ENCODE results near the gene CD1C. TPM values are rescaled to one million over a fixed set of nuclear protein-coding genes. Genes with fewer than 3 reads are reported as not detected.

CD1C gene
- total and polyA plus RNA-seq, 4 donors, result 0.24 to 0.89 (median 0.29) TPM

DNA sequence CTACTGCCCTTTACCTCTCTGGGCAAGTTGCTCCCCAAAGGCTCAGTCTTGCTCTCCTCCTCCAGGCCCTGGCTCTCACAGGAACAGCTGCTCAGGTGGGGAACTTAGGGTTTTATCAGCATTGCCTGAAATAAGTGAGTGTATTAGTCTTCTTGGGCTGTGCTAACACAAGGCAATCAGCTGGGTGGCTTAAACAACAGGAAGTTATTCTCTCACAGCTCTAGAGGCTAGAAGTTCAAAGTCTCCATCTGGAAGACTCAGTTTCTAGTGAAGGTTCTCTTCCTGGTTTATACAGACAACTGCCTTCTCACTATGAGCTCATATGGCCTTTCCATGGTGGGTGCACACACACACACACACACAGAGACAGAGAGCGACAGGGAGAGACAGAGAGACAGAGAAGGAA lies 2.8 kb upstream of the CD1C start:
- Histone ChIP-seq H3K9me3 (ENCODE audit: control insufficient read depth in 4 of 4, low read length in 3 of 4) (peaks cover 0 to 2% (median 2%) of the 10 kb centered on the region in 4 donors), H3K4me3 (ENCODE audit: low read depth in 1 of 3, low read length in 3 of 3) (no peak overlapping the region), H3K4me1 (ENCODE audit: control insufficient read depth in 4 of 4, insufficient read depth in 4 of 4, low read length in 3 of 4) (no peaks in the 10 kb centered on the region), H3K27ac (ENCODE audit: low read depth in 1 of 2, low read length in 2 of 2) (no peak overlapping the region), H3K27me3 (ENCODE audit: control insufficient read depth in 4 of 4, insufficient read depth in 4 of 4, low read length in 3 of 4) (peaks cover 0 to 3% (median 0%) of the 10 kb centered on the region in 4 donors), H3K36me3 (ENCODE audit: control insufficient read depth in 4 of 4, insufficient read depth in 3 of 4, low read depth in 1 of 4, low read length in 3 of 4) (no peaks in the 10 kb centered on the region), H3K9ac (ENCODE audit: low read depth in 1 of 2, low read length in 2 of 2) (no peak overlapping the region)
- WGBS, result 74% methylated on average over 1 of the region's 1 CpG
- DNase-seq (ENCODE audit: low spot score), result no peak
- no peak for TF ChIP-seq SP1 (IDR thresholded peaks at IDR 0.05)
- no peak for TF ChIP-seq HNF4A (conservative IDR thresholded peaks at IDR 0.05)
- TF ChIP-seq RXRA (IDR thresholded peaks at IDR 0.05), result no peak
- no peak for TF ChIP-seq TAF1 (conservative IDR thresholded peaks at IDR 0.05)
- TF ChIP-seq, protein P1, sequence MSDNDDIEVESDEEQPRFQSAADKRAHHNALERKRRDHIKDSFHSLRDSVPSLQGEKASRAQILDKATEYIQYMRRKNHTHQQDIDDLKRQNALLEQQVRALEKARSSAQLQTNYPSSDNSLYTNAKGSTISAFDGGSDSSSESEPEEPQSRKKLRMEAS (IDR thresholded peaks at IDR 0.05), result no peak
- TF ChIP-seq, protein P2, sequence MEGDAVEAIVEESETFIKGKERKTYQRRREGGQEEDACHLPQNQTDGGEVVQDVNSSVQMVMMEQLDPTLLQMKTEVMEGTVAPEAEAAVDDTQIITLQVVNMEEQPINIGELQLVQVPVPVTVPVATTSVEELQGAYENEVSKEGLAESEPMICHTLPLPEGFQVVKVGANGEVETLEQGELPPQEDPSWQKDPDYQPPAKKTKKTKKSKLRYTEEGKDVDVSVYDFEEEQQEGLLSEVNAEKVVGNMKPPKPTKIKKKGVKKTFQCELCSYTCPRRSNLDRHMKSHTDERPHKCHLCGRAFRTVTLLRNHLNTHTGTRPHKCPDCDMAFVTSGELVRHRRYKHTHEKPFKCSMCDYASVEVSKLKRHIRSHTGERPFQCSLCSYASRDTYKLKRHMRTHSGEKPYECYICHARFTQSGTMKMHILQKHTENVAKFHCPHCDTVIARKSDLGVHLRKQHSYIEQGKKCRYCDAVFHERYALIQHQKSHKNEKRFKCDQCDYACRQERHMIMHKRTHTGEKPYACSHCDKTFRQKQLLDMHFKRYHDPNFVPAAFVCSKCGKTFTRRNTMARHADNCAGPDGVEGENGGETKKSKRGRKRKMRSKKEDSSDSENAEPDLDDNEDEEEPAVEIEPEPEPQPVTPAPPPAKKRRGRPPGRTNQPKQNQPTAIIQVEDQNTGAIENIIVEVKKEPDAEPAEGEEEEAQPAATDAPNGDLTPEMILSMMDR (IDR thresholded peaks at IDR 0.05; ENCODE audit: low read depth, low read length, missing input control), result no peak
- TF ChIP-seq, protein P3, sequence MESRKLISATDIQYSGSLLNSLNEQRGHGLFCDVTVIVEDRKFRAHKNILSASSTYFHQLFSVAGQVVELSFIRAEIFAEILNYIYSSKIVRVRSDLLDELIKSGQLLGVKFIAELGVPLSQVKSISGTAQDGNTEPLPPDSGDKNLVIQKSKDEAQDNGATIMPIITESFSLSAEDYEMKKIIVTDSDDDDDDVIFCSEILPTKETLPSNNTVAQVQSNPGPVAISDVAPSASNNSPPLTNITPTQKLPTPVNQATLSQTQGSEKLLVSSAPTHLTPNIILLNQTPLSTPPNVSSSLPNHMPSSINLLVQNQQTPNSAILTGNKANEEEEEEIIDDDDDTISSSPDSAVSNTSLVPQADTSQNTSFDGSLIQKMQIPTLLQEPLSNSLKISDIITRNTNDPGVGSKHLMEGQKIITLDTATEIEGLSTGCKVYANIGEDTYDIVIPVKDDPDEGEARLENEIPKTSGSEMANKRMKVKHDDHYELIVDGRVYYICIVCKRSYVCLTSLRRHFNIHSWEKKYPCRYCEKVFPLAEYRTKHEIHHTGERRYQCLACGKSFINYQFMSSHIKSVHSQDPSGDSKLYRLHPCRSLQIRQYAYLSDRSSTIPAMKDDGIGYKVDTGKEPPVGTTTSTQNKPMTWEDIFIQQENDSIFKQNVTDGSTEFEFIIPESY (IDR thresholded peaks at IDR 0.05), result no peak
- no peak for TF ChIP-seq EGR1 (IDR thresholded peaks at IDR 0.05; ENCODE audit: low read depth in 2 of 2)
- no peak for TF ChIP-seq NR2F2 (IDR thresholded peaks at IDR 0.05)
- TF ChIP-seq, protein P4, sequence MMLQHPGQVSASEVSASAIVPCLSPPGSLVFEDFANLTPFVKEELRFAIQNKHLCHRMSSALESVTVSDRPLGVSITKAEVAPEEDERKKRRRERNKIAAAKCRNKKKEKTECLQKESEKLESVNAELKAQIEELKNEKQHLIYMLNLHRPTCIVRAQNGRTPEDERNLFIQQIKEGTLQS (IDR thresholded peaks at IDR 0.05), result no peak
- TF ChIP-seq FOXA1 (IDR thresholded peaks at IDR 0.05), result no peak
- TF ChIP-seq, protein P5, sequence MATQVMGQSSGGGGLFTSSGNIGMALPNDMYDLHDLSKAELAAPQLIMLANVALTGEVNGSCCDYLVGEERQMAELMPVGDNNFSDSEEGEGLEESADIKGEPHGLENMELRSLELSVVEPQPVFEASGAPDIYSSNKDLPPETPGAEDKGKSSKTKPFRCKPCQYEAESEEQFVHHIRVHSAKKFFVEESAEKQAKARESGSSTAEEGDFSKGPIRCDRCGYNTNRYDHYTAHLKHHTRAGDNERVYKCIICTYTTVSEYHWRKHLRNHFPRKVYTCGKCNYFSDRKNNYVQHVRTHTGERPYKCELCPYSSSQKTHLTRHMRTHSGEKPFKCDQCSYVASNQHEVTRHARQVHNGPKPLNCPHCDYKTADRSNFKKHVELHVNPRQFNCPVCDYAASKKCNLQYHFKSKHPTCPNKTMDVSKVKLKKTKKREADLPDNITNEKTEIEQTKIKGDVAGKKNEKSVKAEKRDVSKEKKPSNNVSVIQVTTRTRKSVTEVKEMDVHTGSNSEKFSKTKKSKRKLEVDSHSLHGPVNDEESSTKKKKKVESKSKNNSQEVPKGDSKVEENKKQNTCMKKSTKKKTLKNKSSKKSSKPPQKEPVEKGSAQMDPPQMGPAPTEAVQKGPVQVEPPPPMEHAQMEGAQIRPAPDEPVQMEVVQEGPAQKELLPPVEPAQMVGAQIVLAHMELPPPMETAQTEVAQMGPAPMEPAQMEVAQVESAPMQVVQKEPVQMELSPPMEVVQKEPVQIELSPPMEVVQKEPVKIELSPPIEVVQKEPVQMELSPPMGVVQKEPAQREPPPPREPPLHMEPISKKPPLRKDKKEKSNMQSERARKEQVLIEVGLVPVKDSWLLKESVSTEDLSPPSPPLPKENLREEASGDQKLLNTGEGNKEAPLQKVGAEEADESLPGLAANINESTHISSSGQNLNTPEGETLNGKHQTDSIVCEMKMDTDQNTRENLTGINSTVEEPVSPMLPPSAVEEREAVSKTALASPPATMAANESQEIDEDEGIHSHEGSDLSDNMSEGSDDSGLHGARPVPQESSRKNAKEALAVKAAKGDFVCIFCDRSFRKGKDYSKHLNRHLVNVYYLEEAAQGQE (IDR thresholded peaks at IDR 0.05), result no peak
- TF ChIP-seq GABPA (IDR thresholded peaks at IDR 0.05 in 1 of 2, conservative IDR thresholded peaks at IDR 0.05 in 1 of 2), result no peak
- TF ChIP-seq HNF4G (IDR thresholded peaks at IDR 0.05), result no peak
- no peak for TF ChIP-seq YY1 (IDR thresholded peaks at IDR 0.05)

DNA sequence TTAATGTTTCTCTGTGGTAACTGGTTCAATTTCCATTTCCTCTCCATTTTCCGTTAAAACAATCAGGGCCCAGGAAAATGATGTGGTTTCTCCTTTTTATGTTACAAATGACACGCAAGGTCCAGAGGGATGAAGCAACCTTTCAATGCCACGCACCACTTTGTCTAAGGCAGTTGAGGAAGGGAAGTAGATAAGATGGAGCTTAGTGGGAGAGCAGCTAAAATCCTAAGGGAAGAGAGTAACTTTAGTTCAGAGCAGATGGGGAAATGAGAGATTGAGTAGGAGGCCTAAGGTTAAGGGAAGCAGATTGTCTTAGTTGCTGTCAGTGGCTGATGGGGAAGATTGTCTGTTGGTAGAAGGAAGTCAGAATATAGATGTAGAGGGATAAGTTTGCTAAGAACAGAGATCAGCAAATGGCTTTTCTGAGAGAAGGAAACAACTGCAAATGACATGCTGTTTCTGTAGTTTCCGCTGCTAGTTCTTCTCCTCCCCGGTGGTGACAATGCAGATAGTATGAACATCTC lies 660 bp downstream of the CD1C start:
- TF ChIP-seq FOXA1 (IDR thresholded peaks at IDR 0.05) (no peak), NR2F2 (IDR thresholded peaks at IDR 0.05) (no peak), RXRA (IDR thresholded peaks at IDR 0.05) (no peak), TAF1 (conservative IDR thresholded peaks at IDR 0.05) (no peak), HNF4G (IDR thresholded peaks at IDR 0.05) (no peak)
- TF ChIP-seq, protein P3 (IDR thresholded peaks at IDR 0.05), result no peak
- TF ChIP-seq, protein P1 (IDR thresholded peaks at IDR 0.05), result no peak
- Histone ChIP-seq H3K27me3 (ENCODE audit: control insufficient read depth in 4 of 4, insufficient read depth in 4 of 4, low read length in 3 of 4) (peaks cover 0 to 3% (median 1%) of the 10 kb centered on the region in 4 donors), H3K27ac (ENCODE audit: low read depth in 1 of 2, low read length in 2 of 2) (no peak overlapping the region), H3K4me3 (ENCODE audit: low read depth in 1 of 3, low read length in 3 of 3) (no peak overlapping the region), H3K9ac (ENCODE audit: low read depth in 1 of 2, low read length in 2 of 2) (no peak overlapping the region), H3K36me3 (ENCODE audit: control insufficient read depth in 4 of 4, insufficient read depth in 3 of 4, low read depth in 1 of 4, low read length in 3 of 4) (no peaks in the 10 kb centered on the region), H3K4me1 (ENCODE audit: control insufficient read depth in 4 of 4, insufficient read depth in 4 of 4, low read length in 3 of 4) (no peaks in the 10 kb centered on the region), H3K9me3 (ENCODE audit: control insufficient read depth in 4 of 4, low read length in 3 of 4) (peaks cover 0 to 2% (median 1%) of the 10 kb centered on the region in 4 donors)
- no peak for DNase-seq (ENCODE audit: low spot score)
- 67% methylated on average over 5 of the region's 5 CpGs for WGBS

Data from liver (tissue), 9 donors.